A172 (cell line): Measurements from ENCODE around the gene KLK2. TPM values are rescaled to one million over a fixed set of nuclear protein-coding genes. Genes with fewer than 3 reads are reported as not detected.

ENCODE experiments used
- DNase-seq: peaks from one replicate; pipeline ENCODE4 v3.0.0-alpha.2; 2015; ENCODE audit warnings: low spot score
- total RNA-seq: library from RNA; depleted of rRNA; stranded (reverse); fragments of >200 nt; shearing (Covaris generic); gene quantifications from 2 replicates; pipeline ENCODE4 v1.2.3, GENCODE V29; 2014

The KLK2 gene
- total RNA-seq, 1 experiment from 2014 or later, result not detected

DNA sequence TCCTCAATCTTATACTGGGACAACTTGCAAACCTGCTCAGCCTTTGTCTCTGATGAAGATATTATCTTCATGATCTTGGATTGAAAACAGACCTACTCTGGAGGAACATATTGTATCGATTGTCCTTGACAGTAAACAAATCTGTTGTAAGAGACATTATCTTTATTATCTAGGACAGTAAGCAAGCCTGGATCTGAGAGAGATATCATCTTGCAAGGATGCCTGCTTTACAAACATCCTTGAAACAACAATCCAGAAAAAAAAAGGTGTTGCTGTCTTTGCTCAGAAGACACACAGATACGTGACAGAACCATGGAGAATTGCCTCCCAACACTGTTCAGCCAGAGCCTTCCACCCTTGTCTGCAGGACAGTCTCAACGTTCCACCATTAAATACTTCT is 22.5 kb upstream of the KLK2 start:
- DNase-seq, result no peak

DNA sequence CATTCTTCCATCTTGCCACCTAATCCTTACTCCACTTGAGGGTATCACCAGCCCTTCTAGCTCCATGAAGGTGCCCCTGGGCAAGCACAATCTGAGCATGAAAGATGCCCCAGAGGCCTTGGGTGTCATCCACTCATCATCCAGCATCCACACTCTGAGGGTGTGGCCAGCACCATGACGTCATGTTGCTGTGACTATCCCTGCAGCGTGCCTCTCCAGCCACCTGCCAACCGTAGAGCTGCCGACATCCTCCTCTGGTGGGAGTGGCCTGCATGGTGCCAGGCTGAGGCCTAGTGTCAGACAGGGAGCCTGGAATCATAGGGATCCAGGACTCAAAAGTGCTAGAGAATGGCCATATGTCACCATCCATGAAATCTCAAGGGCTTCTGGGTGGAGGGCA is 21.6 kb upstream of the KLK2 start:
- no peak for DNase-seq

DNA sequence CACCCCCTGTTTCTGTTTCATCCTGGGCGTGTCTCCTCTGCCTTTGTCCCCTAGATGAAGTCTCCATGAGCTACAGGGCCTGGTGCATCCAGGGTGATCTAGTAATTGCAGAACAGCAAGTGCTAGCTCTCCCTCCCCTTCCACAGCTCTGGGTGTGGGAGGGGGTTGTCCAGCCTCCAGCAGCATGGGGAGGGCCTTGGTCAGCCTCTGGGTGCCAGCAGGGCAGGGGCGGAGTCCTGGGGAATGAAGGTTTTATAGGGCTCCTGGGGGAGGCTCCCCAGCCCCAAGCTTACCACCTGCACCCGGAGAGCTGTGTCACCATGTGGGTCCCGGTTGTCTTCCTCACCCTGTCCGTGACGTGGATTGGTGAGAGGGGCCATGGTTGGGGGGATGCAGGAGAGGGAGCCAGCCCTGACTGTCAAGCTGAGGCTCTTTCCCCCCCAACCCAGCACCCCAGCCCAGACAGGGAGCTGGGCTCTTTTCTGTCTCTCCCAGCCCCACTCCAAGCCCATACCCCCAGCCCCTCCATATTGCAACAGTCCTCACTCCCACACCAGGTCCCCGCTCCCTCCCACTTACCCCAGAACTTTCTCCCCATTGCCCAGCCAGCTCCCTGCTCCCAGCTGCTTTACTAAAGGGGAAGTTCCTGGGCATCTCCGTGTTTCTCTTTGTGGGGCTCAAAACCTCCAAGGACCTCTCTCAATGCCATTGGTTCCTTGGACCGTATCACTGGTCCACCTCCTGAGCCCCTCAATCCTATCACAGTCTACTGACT is 18.4 kb upstream of the KLK2 start, which contains the start of gene KLK3:
Gene KLK3, plus strand, starts transcription at position 280 of the 775 bp plus-strand sequence. Its CDS starts 41 bp downstream, at position 321.
- DNase-seq, result no peak

DNA sequence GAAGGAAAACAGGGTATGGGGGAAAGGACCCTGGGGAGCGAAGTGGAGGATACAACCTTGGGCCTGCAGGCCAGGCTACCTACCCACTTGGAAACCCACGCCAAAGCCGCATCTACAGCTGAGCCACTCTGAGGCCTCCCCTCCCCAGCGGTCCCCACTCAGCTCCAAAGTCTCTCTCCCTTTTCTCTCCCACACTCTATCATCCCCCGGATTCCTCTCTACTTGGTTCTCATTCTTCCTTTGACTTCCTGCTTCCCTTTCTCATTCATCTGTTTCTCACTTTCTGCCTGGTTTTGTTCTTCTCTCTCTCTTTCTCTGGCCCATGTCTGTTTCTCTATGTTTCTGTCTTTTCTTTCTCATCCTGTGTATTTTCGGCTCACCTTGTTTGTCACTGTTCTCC is 15.9 kb upstream of the KLK2 start:
- DNase-seq, result no peak

DNA sequence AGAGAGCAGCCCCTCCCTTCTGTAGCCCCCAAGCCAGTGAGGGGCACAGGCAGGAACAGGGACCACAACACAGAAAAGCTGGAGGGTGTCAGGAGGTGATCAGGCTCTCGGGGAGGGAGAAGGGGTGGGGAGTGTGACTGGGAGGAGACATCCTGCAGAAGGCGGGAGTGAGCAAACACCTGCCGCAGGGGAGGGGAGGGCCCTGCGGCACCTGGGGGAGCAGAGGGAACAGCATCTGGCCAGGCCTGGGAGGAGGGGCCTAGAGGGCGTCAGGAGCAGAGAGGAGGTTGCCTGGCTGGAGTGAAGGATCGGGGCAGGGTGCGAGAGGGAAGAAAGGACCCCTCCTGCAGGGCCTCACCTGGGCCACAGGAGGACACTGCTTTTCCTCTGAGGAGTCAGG is 14.4 kb upstream of the KLK2 start:
- DNase-seq, result no peak

DNA sequence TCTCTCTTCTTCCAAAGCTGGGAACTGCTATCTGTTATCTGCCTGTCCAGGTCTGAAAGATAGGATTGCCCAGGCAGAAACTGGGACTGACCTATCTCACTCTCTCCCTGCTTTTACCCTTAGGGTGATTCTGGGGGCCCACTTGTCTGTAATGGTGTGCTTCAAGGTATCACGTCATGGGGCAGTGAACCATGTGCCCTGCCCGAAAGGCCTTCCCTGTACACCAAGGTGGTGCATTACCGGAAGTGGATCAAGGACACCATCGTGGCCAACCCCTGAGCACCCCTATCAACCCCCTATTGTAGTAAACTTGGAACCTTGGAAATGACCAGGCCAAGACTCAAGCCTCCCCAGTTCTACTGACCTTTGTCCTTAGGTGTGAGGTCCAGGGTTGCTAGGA is 13.4 kb upstream of the KLK2 start:
- no peak for DNase-seq

DNA sequence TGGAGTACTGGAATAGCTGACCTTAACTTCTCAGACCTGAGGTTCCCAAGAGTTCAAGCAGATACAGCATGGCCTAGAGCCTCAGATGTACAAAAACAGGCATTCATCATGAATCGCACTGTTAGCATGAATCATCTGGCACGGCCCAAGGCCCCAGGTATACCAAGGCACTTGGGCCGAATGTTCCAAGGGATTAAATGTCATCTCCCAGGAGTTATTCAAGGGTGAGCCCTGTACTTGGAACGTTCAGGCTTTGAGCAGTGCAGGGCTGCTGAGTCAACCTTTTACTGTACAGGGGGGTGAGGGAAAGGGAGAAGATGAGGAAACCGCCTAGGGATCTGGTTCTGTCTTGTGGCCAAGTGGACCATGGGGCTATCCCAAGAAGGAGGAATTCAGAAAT is 12.2 kb upstream of the KLK2 start:
- no peak for DNase-seq

DNA sequence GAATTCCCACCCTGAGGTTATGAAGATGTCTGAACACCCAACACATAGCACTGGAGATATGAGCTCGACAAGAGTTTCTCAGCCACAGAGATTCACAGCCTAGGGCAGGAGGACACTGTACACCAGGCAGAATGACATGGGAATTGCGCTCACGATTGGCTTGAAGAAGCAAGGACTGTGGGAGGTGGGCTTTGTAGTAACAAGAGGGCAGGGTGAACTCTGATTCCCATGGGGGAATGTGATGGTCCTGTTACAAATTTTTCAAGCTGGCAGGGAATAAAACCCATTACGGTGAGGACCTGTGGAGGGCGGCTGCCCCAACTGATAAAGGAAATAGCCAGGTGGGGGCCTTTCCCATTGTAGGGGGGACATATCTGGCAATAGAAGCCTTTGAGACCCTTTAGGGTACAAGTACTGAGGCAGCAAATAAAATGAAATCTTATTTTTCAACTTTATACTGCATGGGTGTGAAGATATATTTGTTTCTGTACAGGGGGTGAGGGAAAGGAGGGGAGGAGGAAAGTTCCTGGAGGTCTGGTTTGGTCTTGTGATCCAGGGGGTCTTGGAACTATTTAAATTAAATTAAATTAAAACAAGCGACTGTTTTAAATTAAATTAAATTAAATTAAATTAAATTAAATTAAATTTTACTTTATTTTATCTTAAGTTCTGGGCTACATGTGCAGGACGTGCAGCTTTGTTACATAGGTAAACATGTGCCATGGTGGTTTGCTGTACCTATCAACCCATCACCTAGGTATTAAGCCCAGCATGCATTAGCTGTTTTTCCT is 11.5 kb upstream of the KLK2 start:
- DNase-seq, result no peak

DNA sequence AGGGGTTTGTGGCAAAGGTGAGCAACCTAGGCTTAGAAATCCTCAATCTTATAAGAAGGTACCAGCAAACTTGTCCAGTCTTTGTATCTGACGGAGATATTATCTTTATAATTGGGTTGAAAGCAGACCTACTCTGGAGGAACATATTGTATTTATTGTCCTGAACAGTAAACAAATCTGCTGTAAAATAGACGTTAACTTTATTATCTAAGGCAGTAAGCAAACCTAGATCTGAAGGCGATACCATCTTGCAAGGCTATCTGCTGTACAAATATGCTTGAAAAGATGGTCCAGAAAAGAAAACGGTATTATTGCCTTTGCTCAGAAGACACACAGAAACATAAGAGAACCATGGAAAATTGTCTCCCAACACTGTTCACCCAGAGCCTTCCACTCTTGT is 3.8 kb upstream of the KLK2 start:
- no peak for DNase-seq

DNA sequence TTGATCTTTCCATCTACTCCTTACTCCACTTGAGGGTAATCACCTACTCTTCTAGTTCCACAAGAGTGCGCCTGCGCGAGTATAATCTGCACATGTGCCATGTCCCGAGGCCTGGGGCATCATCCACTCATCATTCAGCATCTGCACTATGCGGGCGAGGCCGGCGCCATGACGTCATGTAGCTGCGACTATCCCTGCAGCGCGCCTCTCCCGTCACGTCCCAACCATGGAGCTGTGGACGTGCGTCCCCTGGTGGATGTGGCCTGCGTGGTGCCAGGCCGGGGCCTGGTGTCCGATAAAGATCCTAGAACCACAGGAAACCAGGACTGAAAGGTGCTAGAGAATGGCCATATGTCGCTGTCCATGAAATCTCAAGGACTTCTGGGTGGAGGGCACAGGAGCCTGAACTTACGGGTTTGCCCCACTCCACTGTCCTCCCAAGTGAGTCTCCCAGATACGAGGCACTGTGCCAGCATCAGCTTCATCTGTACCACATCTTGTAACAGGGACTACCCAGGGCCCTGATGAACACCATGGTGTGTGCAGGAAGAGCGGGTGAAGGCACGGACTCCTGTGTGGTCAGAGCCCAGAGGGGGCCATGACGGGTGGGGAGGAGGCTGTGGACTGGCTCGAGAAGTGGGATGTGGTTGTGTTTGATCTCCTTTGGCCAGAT is 2.7 kb upstream of the KLK2 start:
- no peak for DNase-seq

DNA sequence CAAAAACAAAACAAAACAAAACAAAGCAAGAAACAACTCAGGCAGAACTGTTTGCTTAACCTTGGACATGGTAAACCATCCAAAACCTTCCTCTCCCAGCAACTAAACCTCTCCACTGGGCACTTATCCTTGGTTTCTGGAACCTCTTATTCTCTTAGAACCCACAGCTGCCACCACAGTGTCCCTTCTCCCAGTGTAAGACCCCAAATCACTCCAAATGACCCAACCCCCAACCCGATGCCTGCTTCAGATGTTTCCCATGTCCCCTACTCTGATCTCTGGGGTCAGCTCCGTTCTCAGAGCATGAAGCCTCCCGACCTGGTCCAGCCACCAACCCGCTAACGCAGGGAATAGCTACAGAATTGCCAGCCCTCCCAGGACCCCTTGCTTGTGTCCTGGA is 972 bp downstream of the KLK2 start:
- no peak for DNase-seq

DNA sequence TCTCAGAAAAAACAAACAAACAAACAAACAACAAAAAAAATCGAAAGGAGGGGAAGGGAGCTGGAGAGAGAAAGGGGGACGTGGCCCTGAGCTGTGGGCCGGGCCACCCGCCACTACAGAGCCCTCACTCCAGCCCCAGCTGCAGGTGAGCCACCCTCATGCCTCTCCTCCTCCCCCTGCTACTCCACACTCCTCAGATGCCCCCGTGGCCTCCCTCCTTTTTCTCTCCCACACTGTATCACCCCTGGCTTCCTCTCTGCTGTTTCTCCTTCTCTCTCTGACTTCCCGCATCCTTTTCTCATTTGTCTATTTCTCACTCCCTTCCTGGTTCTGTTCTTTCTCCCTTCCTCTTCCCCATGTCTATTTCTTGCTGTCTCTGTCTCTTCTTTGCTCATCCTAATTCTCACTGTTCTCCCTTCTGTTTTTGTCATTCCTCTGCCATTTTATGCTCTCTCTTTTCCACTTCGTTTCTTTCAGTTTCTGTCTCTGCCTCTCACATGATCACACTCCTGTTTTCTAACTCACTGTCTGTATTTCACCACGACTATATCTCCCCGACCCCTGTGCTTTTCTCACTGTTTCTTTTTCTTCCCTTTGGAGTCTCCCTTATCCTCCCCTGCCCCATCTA is 2.7 kb downstream of the KLK2 start:
- no peak for DNase-seq

DNA sequence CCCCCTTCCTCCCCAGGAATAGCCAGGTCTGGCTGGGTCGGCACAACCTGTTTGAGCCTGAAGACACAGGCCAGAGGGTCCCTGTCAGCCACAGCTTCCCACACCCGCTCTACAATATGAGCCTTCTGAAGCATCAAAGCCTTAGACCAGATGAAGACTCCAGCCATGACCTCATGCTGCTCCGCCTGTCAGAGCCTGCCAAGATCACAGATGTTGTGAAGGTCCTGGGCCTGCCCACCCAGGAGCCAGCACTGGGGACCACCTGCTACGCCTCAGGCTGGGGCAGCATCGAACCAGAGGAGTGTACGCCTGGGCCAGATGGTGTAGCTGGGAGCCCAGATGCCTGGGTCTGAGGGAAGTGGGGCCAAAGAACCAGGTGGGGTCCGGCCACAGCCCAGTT is 3.2 kb downstream of the KLK2 start:
- no peak for DNase-seq

DNA sequence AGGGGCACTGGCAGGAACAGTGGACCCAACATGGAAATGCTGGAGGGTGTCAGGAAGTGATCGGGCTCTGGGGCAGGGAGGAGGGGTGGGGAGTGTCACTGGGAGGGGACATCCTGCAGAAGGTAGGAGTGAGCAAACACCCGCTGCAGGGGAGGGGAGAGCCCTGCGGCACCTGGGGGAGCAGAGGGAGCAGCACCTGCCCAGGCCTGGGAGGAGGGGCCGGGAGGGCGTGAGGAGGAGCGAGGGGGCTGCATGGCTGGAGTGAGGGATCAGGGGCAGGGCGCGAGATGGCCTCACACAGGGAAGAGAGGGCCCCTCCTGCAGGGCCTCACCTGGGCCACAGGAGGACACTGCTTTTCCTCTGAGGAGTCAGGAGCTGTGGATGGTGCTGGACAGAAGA is 4.1 kb downstream of the KLK2 start:
- no peak for DNase-seq

DNA sequence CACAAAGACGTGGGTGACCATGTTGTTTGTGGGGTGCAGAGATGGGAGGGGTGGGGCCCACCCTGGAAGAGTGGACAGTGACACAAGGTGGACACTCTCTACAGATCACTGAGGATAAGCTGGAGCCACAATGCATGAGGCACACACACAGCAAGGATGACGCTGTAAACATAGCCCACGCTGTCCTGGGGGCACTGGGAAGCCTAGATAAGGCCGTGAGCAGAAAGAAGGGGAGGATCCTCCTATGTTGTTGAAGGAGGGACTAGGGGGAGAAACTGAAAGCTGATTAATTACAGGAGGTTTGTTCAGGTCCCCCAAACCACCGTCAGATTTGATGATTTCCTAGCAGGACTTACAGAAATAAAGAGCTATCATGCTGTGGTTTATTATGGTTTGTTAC is 5.6 kb downstream of the KLK2 start:
- DNase-seq, result no peak

DNA sequence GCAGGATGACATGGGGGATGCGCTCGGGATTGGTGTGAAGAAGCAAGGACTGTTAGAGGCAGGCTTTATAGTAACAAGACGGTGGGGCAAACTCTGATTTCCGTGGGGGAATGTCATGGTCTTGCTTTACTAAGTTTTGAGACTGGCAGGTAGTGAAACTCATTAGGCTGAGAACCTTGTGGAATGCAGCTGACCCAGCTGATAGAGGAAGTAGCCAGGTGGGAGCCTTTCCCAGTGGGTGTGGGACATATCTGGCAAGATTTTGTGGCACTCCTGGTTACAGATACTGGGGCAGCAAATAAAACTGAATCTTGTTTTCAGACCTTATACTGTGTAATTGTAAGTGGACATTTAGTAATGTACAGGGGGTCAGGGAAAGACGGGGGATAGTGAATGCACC is 7.0 kb downstream of the KLK2 start:
- no peak for DNase-seq

DNA sequence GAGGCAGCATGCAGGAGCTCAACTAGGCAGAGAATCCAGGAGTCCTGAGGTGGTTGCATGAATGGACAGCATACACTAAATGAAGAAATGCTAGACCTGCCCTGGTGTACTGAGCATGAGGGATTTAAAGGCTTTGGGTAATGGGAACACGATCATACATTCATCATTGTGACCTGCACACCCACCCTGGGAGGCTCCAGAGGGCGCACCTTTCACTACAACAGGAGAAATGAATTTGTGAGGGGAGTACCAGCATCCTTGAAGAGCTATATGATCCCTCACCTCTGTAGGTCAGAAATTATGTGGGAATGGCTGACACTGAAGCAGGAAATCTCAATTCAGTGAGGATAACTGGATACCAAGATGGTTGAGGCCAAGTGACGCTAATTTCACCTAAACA is 8.9 kb downstream of the KLK2 start:
- no peak for DNase-seq

DNA sequence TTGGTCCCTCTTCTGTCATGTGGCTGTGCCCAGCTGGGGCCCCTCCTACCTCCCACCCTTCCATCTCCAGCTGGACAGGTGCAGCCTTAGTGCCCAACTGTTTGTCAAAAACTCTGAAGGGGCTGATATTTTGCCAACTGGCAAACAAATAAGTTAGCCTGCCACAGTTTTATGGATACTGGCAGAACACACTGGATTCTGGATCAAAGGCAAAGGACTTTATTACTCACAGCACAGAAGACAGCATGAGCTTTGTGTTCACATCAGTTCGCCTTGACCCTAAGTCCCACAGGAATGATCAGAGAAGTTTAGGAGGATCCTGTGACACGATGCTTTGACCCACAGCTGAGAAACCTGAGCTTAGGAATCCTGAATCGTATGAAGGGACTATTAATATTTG is 16.4 kb downstream of the KLK2 start:
- no peak for DNase-seq

DNA sequence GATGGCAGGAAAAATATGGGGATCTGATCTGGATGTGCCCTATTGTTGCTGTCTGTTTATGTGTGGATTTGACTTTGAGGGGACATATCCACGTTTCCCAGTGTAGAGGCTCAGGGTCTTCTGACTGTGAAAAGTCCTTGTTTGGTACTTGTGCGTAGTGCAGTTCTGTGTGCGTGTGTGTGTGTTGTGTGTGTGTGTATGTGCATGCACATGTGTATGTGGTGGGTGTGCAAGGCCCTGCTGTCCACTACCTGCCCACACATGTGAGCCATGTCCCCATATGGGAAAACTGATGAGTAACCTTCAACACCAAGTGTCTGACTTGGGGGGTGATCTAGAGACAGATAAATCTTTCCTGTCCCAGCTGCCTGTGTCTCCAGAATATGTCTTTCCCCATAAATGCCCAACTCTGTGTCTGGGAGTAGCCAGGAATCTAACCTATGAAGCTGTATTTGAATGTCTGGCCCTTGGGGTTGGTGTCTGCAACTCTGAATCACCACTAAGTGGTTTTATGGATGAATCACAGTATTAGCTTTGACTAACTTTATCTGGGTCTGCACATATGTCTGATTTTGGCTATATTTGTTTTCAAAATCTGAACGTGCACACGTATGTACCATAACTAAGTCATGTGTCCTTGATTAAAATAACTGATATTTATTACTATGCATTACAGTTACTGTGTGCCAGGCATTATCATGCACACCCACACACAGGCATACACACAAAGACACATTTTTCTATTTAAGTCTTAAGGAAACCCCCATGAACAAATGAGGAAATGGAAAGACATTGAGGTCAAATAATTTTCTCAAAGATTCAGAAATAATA is 17.4 kb downstream of the KLK2 start:
- peak; percentile 41 for DNase-seq

DNA sequence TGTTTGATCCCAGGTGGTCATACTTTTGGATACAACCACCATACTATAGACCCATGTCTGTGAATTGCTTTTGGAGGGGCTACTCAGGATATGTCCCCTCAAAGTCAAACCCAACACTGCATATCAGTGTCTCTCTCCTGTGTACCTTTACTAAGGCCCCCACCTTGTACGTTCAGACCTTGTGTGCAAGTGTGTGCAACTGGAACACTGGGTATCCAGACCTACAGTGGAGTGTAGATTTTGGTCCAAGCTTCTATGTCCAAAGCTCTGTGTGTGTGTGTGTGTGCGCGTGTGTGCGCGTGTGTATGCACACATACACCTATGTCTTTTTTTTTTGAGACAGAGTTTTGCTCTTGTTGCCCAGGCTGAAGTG is 18.0 kb downstream of the KLK2 start:
- DNase-seq, result no peak

DNA sequence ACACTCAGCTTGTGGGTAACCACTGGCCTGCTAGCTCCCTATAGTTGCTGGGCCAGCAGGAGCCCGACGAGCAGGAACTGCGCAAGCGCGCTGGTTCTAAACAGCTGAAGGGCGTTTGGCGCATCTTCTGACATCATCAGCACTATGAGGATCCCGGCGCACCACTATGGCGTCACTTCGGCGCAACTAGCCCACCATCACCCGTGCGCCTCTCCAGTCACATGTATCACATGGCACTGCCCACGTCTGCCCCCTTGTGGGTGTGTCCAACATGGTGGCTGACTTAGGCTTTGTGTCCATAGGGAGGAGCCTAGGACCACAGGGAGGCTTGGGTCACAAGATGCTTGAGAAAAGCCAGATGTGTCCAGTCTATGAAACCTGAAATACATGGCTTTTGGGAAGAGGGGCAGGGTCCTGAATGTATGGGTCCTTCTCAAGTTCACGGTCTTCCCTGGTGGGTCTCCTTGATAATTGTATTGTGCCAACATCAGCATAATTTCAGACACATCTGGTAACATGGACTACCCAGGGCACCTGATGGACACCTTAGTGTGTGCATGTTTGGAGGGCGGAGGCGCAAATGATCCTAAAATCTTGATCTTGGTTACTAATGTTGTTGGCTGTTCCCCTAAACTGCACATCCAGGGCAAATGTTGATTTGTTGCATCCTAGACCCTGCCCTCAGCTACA is 20.0 kb downstream of the KLK2 start:
- no peak for DNase-seq
